H7 (cell line): ENCODE measurements around the gene NAV2. TPM values are rescaled to one million over a fixed set of nuclear protein-coding genes. Genes with fewer than 3 reads are reported as not detected.

Source experiments
- DNase-seq: peaks from one replicate; pipeline ENCODE4 v3.0.0; 2012
- H3K27me3 ChIP-seq: 2 replicates; pipeline ENCODE4 v1.6.0; 2011; ENCODE audit warnings: mild to moderate bottlenecking, low read length; ENCODE audit not compliant: control insufficient read depth, insufficient read depth
- H3K36me3 ChIP-seq: replicated peaks from 2 replicates; pipeline ENCODE4 v1.5.1; 2011; ENCODE audit warnings: low read length; ENCODE audit not compliant: control insufficient read depth, insufficient read depth
- H3K4me3 ChIP-seq: 2 replicates; pipeline ENCODE4 v1.5.1; 2011; ENCODE audit warnings: low read depth, mild to moderate bottlenecking, control low read depth, low read length, moderate library complexity; ENCODE audit not compliant: insufficient read depth
- total RNA-seq: library from RNA; depleted of rRNA; stranded (reverse); fragments of >200 nt; shearing (Covaris generic); gene quantifications from 2 replicates; pipeline ENCODE4 v1.2.3, GENCODE V29; 2014

Gene NAV2
- total RNA-seq, 1 experiment from 2014 or later, result 11.1 TPM

DNA sequence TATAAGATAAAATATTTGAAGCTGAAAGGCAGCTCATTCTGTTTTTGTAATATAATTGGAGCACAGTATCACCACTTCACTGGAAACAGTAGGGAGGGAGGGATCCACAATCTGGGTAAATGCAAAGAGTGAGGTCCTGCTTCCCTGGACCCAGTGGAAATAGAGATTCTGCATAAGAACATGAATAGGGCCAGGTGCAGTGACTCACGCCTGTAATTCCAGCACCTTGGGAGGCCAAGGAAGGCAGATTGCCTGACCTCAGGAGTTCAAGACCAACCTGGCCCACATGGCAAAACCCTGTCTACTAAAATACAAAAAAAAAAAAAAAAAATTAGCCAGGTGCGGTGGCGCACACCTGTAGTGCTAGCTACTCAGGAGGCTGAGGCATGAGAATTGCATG lies 303.9 kb downstream of the NAV2 start:
- no peak for DNase-seq
- H3K4me3 ChIP-seq, result no peak overlapping the region
- H3K36me3 ChIP-seq, result no peaks in the 10 kb centered on the region
- H3K27me3 ChIP-seq, result no peaks in the 10 kb centered on the region

- H3K27me3 ChIP-seq, result no peaks in the 10 kb centered on the region
- no peak for DNase-seq
These were observed 304.7 kb downstream of the NAV2 start for GRCh38 chr11:20017320-20017719.

DNA sequence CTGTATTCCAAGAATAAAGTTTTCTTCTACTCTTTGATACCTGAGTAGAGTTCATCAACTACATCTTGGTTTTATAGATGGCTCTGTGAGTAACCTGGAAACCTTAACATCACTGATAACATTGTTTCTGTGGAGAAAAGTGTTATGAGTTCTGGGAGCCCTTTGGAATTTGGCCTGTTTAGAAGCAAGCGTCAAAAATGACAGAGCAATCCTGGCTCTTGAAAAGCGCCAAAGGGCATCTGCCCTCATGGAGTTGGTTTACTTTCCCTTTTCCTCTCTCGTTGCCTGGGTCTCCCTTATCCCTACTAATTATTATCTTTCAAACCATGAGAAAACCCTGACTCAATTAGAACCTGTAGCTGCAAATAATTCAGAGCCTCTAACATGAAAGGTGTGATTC lies 307.6 kb downstream of the NAV2 start:
- no peak overlapping the region for H3K4me3 ChIP-seq
- no peak for DNase-seq
- H3K36me3 ChIP-seq, result no peaks in the 10 kb centered on the region
- no peaks in the 10 kb centered on the region for H3K27me3 ChIP-seq

More at GRCh38 chr11:20017320-20017719, 304.7 kb downstream of the NAV2 start:
- H3K4me3 ChIP-seq, result no peak overlapping the region
- H3K36me3 ChIP-seq, result no peaks in the 10 kb centered on the region

DNA sequence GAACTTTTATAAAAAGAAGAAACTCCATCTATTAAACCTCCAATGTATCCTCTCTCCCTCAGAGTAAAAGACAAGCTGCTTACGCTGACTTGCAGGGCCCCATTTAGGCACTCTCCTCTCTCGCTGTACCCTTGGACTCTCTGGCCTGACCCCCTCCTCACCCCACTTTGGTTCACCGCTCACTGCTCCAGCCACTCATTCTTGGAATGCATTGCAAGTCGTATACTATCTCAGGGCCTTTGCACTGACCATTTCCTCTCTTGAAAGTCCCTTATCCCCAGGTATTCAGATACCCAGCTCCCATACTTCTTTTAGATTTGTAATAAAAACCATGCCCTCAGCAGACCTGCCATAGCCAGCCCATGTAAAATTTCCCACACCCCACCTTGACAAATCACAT lies 308.1 kb downstream of the NAV2 start:
- Histone ChIP-seq H3K36me3 (no peaks in the 10 kb centered on the region), H3K4me3 (no peak overlapping the region)

GRCh38 chr11:20021212-20021611 lies 308.6 kb downstream of the NAV2 start:
- no peak overlapping the region for H3K4me3 ChIP-seq
- H3K36me3 ChIP-seq, result no peaks in the 10 kb centered on the region
- no peak for DNase-seq
- no peaks in the 10 kb centered on the region for H3K27me3 ChIP-seq

More for the DNA sequence above, 308.1 kb downstream of the NAV2 start:
- H3K27me3 ChIP-seq, result no peaks in the 10 kb centered on the region
- no peak for DNase-seq

- Histone ChIP-seq H3K27me3 (no peaks in the 10 kb centered on the region), H3K36me3 (no peaks in the 10 kb centered on the region), H3K4me3 (no peak overlapping the region)
- no peak for DNase-seq
These were observed 309.2 kb downstream of the NAV2 start for GRCh38 chr11:20021771-20022362.

- Histone ChIP-seq H3K36me3 (no peaks in the 10 kb centered on the region), H3K27me3 (no peaks in the 10 kb centered on the region), H3K4me3 (peak overlapping the region; percentile 30)
- DNase-seq, result peak; percentile 35
These were observed 309.9 kb downstream of the NAV2 start for GRCh38 chr11:20022363-20023081.

DNA sequence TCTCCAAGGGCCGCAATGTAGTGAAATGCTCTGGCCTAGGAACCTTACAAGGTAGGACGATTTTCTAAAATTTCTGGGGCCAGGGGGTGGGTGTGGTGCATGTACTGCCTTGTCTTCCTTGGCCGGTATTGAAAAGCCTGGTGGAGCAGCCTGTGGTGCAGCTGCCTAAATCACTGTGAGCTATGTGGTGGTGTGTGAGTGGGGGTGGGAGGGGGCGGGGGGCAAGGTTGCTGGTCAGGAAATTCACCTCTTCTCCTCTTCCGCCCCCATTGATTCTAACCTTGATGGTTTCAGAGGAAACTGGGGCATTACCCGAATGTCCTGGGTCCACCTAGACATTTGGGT lies 310.4 kb downstream of the NAV2 start:
- Histone ChIP-seq H3K27me3 (no peaks in the 10 kb centered on the region), H3K36me3 (no peaks in the 10 kb centered on the region), H3K4me3 (peak overlapping the region; percentile 30)
- no peak for DNase-seq

DNA sequence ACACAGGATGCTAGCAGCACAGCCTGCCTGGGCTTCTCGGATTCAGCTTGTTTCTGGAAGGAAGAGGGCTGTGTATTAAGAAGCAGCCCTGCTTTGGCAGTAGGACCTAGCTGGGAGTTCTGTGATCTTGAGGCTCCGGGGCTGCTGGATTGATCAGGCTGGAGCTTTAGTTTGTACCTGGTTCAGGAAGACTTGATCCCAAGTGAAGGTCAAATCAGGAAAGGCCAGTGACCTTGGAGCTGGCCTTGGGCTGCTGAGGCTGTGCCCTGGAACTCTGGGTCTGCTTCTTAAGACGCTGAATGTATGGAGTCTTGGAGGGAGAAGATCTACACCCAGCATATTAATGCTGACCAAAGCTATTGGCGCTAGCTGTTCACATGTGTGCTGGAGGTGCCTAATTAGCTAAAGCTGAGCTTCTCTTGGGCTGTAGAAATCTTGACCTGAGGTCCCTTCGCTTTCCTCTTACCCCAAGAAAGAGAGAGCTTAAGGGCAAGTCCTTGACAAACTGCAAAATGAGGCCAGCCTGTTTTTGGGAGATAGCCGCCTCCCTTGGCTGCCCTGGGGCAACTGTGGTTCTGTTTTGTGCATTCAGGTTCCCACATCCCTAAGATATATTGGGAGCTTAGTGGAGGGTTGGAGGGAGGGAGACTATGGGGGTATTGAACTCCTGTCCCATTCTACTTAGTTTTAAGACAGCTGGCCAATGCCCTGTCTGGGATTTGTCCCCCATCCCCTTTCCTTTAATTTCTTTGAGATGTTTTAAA lies 311.7 kb downstream of the NAV2 start:
- H3K4me3 ChIP-seq, result no peak overlapping the region; the same call in 1 of the 2 replicates
- DNase-seq, result no peak
- no peaks in the 10 kb centered on the region for H3K27me3 ChIP-seq
- H3K36me3 ChIP-seq, result no peaks in the 10 kb centered on the region

DNA sequence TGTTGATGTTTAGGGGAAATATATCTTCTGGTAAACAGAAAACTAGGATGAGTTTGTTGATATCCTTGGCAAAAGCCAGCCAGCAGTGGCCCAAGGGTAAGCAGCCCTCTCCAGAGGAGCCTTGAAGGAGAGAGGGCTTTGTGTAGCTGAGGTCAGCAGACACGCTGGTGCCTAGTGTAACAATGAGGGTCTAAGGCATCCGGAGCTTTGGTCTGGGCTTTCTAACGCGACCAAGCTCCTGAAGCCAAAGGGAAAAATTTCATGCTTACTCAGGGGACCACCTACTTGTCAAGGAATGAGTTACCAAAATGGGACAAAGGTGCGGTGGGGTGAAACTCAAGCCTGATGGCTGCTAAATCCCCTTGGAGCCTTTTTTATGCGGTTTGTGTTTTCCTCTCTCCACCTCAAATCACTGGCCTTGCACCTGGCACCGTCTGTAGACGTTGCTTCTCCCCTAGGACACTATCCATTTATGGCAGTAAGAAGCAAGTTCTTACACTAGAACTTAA lies 312.7 kb downstream of the NAV2 start:
- Histone ChIP-seq H3K4me3 (no peak overlapping the region), H3K27me3 (no peaks in the 10 kb centered on the region), H3K36me3 (no peaks in the 10 kb centered on the region)
- DNase-seq, result no peak

GRCh38 chr11:20026629-20027555 lies 314.3 kb downstream of the NAV2 start:
- Histone ChIP-seq H3K27me3 (no peaks in the 10 kb centered on the region), H3K36me3 (no peaks in the 10 kb centered on the region), H3K4me3 (no peak overlapping the region)
- peak; percentile 74 for DNase-seq

- no peaks in the 10 kb centered on the region for H3K36me3 ChIP-seq
- H3K4me3 ChIP-seq, result no peak overlapping the region
- no peaks in the 10 kb centered on the region for H3K27me3 ChIP-seq
- DNase-seq, result no peak
These were observed 314.9 kb downstream of the NAV2 start for GRCh38 chr11:20027556-20028013.

GRCh38 chr11:20029193-20029592 lies 316.6 kb downstream of the NAV2 start:
- Histone ChIP-seq H3K36me3 (no peaks in the 10 kb centered on the region), H3K27me3 (no peaks in the 10 kb centered on the region), H3K4me3 (no peak overlapping the region)
- DNase-seq, result no peak

- Histone ChIP-seq H3K27me3 (no peaks in the 10 kb centered on the region), H3K4me3 (no peak overlapping the region), H3K36me3 (no peaks in the 10 kb centered on the region)
- DNase-seq, result no peak
These were observed 317.8 kb downstream of the NAV2 start for GRCh38 chr11:20030472-20030871.
